HG03469 (cell line): ENCODE results near the gene GLRX5.
A peak's percentile ranks its signal among the peaks of the same experiment; 100 is the strongest.

Source experiments
- ATAC-seq: cut with Tn5 transposase; IDR thresholded peaks from one replicate; pipeline ENCODE4 v1.9.1; 2021; ENCODE audit warnings: mild to moderate bottlenecking, moderate library complexity, moderate number of reproducible peaks; ENCODE audit not compliant: unreplicated experiment

Gene GLRX5

DNA sequence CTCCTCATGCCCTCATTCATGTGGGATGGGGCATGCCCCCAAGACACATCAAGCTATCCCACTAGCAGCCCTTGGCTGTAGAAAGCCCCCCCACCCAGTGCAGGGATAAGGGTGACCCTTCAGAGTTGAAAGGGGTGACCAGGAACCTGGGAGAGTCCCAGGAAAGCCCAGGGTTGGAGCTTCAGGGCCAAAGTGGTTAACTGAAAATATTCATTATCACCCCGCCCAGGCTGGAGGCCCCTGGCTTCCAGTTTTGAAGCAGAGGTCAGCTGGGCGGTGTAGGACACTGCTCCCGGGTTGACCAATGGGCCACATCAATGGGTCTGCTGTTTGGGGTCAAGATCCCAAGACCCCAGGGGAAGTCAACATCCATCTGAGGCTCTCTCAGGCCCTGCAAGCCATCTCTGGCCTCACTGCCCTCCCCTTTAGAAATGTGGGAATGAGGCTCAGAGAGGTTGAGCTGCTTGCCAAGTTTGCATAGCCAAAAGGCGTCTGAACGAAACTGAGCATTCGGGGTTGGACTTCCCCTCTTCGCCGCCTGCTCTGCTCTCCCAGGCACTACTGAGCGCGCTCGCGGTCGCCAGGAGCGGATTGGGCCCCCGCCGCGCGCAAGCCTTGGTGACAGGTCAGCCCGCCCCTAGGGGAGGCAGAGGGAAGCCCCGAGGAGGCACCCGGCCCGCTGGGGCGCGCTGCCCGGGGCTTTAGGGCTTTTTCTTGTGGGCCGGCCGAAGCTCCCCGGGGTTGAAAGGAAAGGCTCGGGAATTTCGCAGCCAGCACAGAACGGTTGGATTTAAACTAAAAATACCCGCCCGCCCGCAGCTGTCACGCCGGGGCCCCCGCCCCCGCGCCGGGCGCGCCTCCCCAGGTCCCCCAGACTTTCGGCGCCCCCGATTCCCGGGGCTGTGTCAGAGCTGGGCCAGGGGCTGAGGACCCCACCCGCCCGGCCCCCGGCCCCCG lies 19.0 kb upstream of the GLRX5 start:
- peak; percentile 57 for ATAC-seq

DNA sequence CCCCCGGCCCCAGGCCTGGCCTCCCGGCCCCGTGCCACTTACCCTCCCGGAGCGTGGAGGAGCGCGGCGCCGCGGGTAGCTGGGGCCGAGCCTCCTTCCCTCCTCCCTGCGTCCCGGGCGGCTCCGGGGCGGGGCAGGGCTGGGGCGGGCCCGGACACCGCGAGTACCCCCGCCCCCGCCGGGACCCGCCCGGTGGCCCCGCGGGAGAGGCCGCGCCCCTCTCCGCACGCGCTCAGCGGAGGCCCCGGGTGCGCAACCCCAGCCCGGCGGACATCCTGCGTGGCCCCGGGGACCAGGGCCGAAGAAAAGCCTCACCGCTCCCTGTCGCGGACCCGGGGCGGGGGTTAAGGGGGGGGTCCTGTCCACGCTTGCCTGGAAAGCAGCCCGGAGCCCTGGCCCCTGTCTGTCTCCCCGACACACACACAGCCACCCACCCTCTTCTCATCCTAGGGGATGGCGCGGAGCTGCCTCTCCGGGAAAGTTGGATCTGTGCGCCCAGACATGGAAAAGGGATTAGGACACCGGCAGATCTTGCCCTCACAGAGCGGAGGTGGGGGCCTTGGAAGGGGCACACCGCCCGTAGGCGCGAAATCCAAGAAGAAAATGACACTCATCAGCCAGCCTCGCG lies 18.2 kb upstream of the GLRX5 start, which contains the start of gene SYNE3:
SYNE3 (minus strand) TSS at position 97 of the 628 bp plus-strand sequence. CDS start 40,829 bp downstream, outside the sequence.
- ATAC-seq: peak; percentile 13

GRCh38 chr14:95518045-95518751 lies 16.7 kb upstream of the GLRX5 start:
- no peak for ATAC-seq

DNA sequence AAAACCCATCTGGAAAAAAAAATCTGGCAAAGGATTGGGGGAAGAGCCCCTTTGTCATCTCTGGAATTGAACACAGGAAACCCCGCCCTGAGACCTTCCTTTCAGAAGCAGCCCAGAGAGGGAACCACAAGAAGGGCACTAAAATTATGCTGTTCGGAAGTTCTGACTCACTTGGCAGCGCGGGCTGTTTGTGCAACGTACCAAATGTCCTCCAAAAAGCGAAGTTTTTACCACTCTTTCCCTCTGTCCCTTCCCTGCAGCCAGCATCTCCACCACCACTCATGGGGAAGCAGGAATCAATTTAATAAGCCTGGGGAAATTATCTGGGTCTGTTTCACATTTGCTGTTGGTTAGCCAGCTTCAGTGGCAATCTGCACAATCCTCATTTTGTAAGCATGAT lies 15.2 kb upstream of the GLRX5 start:
- ATAC-seq: no peak

DNA sequence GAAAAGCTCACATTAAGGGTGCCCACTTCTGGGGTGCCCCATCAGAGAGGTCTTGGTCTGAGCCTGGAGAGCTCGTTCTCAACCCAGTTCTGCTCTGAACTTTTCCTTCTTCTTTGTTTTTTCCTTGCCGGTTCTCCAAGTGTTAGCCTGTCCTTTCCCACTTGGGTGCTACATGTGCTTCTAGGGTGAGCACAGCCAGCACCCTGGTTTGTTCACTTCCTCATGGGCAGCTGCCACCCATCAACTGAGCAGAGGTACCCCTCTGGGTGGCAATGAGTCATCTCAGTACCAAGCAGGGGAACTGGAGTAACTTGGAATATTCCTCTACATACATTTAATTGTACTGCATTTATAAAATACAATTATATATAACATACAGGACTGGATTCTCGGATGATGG lies 14.5 kb upstream of the GLRX5 start:
- no peak for ATAC-seq

GRCh38 chr14:95521001-95521400 lies 13.8 kb upstream of the GLRX5 start:
- ATAC-seq: no peak

GRCh38 chr14:95522116-95522515 lies 12.7 kb upstream of the GLRX5 start:
- no peak for ATAC-seq

DNA sequence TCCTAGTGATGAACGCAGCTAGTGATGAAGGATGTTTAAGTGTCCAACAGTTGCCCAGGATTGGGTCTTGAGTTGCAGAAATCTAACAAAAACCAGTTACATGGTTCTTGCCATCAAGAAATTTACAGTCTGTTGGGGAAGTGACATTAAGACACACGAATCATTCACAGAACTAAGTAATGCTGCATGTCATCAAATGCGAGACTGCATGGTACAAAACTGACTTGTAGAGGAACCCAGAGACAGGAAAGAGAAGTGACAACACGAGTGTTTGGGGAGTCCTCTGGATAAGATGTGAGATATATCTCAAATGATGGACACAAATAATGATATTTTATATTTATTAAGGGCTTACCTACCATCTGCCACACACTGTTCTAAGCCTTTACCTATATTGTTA lies 12.3 kb upstream of the GLRX5 start:
- ATAC-seq: no peak

DNA sequence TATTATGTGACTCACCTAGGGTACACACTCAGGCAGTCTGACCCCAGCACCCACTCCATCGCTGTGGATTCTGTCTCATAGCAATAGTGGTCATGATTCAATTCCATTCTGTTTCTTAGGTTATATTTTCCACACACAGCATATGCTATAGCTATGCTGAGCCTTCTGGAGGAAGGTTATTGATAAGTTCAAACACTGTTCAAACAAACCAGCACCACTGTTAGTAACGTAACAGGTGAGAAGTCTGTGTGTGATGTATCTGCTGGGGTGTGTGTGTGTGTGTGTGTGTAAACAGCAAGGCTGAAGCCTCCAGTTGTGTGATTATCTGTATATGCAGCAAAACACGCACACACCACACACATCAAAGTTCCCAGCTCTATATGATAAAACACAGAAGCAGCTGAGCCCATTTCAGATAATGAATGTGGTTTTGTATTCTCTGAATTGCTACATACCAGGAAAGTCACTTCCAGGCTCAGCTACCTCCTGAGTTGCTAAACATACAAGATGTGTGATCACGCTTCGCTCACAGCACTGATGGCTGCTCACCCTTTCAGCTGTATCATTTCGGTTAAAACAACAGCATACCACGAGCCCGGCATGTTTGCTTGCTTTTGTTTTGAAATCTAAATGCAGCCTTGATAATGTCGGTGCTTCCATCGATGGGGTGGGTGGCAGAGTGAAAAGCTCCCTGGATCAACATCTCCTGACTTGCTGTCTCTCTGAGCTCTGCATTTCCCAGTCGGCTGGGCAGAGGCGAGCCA lies 11.6 kb upstream of the GLRX5 start:
- ATAC-seq: no peak

DNA sequence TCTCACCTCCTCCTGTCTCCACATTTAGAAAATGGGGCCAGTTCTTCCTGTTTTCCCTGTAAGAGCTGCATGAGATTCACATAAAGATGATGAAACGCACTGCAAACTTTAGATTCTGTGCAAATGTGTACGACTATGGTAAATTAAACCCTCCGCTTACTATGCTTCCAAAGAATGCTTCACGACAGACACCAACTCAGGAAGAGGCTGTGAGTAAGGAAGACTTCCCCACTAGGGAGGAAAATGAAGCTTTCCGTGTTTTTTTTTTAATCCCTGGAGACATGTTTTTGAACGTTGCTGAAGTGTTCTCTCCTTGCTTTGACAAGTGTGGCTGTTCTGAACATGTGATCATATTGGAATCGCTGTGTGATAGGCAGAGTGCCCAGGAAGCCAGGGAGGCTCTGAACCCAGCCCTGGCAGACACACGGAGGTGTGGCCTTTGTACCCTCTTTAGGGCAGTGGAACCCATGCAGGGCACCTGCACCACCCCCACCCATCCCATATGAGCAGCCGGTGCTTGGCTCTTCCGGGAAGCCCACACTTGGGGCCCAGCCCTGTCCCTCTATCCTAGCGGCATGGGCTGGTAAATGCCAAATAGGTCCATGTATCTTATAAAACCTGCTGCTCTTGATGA lies 10.9 kb upstream of the GLRX5 start:
- ATAC-seq: no peak

DNA sequence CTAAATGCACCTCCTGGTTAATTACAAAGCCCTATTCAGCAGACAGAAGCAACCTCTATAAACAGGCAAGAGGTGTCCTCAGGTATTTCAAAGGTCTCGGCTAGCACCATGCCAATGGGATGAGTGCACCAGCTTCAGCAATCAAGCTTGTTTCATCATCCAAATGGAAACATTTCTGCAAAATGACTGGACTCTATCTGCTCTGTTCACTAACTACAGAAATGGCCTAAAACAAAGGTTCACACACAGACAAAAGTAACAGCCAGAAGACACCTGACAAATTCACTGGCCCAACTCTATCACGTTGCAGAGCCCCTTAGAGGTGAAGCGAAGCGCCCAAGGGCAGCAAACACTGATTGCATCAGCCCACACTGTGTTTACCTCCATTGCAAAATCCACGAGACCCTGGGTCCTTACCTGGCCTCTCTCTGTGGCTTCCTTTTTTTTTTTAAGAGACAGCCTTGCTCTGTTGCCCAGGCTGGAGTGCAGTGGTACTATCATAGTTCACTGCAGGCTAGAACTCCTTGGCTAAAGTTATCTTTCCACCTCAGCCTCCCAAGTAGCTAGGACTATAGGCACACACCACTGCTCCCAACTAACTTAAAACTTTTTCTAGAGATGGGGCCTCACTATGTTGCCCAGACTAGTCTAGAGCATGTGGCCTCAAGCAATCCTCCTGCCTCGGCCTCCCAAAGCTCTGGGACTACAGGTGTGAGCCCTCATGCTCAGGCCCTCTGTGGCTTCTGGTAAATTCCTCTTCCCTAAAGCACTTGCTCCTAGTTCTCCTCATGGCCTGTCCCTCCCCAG lies 9.9 kb upstream of the GLRX5 start:
- no peak for ATAC-seq

- ATAC-seq: no peak
Measured at GRCh38 chr14:95525999-95526398, 8.9 kb upstream of the GLRX5 start.

DNA sequence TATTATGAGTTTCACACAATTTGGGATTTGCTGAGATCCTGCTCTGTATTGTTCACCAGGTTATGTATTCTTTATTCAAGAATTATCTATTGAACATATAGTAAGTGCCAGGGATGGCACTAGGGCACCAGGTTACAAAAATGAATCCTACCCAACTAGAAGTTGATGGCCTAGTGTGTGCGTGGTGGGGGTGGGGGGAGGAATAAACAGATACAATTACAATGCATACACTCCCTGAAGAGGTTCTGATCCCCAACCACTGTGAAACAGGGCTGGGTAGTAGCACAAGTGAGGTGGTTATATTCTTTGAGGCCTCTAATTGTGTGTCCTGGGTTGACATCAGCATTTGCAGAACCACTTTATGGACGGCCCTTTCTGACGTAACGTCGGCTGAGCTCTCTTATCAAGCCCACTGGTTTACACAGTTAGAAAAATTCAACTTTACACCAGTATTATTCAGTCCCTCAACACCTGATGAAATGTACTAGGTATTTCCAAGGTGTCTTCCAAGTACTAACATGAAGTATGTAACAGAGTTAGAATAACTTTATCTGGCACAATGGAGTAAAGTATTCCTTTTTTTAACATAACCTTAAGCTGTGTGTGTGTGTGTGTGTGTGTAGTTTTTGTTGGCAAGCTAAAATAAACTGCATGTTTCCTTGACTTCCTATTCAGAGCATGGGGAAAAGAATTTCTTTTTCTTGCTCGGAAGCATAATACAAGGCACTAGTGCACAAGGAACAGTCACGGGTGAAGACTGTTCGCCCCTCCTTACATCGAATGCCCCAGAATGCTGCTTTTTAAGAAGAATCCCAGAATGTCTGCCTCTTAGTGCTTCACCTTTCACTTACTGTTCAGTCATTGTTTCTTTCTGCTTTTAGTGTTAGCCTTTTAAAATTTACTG lies 8.1 kb upstream of the GLRX5 start:
- ATAC-seq: no peak

DNA sequence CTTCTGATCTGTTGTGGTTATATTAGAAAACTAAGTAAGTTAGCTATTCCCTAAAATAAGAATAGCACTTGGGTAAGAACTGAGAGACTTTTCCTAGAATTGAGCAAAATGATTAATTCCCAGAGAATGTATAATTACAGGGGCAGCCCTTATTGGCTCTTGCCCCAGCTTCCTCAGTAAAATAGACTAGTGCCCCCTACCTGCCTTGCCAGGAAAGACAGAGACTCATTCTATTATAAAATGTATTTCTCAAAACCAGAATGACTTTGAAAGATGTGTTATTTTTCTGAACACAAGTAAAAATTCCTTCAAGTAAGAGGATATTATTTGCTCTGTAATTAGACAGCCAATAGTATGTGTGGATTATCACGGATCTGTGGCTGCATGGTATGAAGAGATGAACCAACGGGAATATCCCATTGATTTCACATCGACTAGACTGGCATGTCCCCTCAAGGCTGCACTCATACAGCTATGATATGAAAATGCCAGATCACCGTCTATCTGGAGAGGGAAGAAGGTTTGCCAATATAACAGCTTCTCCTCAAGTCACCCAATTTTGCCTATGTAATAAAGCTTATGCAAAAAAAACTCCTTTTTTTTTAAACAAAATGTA lies 7.4 kb upstream of the GLRX5 start:
- no peak for ATAC-seq

DNA sequence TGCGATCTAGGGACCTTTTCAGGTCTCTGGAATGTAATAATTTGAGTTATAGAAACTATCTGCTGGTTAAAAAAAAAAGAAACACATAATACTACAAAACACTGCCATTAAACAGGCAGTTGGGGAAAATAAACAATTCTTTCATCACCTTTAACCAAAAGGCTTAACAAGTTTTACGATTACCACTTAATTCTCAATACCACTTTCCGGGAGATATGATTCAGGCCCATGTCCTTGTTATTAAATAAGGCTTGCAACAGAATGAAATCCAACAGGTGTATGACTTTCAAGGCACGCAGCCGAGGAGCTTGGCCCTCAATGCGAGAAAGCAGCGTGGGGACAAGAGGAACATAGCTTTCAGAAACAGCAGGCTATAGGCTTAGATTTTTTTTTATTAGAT lies 5.6 kb upstream of the GLRX5 start:
- no peak for ATAC-seq

- no peak for ATAC-seq
Measured at GRCh38 chr14:95530473-95531276, 4.2 kb upstream of the GLRX5 start.

DNA sequence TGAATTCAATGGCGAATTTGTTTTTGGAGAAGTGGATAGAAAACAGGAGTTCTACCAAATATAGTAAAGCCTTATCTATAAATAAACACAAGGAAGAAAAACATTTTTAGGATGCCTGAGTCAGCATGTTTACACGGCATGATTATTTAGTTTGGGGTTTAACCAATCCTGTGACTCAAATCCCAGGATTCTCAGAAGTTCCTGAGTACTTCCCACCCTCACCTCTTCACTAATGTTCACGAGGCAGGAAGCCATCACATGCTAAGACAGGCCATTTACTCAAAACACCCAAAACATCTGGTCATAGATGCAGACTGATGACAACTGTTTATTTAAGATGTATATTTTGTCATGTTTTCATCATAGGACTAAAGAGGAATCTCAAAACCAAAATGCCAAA lies 3.4 kb upstream of the GLRX5 start:
- no peak for ATAC-seq
